GM19467 (cell line): ENCODE measurements around the gene GSTO1.
"Not testable (repeated sequence)": the region's sequence is repeated elsewhere in the genome, so short reads cannot be mapped to it uniquely, and the experiment has no call there.

ENCODE experiments used
- ATAC-seq: cut with Tn5 transposase; IDR thresholded peaks from one replicate; pipeline ENCODE4 v1.9.1; 2021; ENCODE audit warnings: mild to moderate bottlenecking, moderate library complexity; ENCODE audit not compliant: unreplicated experiment

The GSTO1 gene

GRCh38 chr10:104248931-104249330, 5.8 kb upstream of the GSTO1 start:
- not testable (repeated sequence) for ATAC-seq

- ATAC-seq, result no peak
Measured at GRCh38 chr10:104250371-104250770, 4.3 kb upstream of the GSTO1 start.

- no peak for ATAC-seq
Measured at GRCh38 chr10:104251443-104251842, 3.2 kb upstream of the GSTO1 start.

GRCh38 chr10:104252368-104252767, 2.3 kb upstream of the GSTO1 start:
- no peak for ATAC-seq

GRCh38 chr10:104253106-104253505, 1.6 kb upstream of the GSTO1 start:
- ATAC-seq, result no peak

GRCh38 chr10:104253606-104254410, 884 bp upstream of the GSTO1 start:
- no peak for ATAC-seq

- ATAC-seq, result no peak
Measured at GRCh38 chr10:104255311-104255981, 754 bp downstream of the GSTO1 start.

GRCh38 chr10:104256335-104256961, 1.8 kb downstream of the GSTO1 start:
- no peak for ATAC-seq

- ATAC-seq, result no peak
Measured at GRCh38 chr10:104257235-104257634, 2.5 kb downstream of the GSTO1 start.

- ATAC-seq, result no peak
Measured at GRCh38 chr10:104258209-104258608, 3.5 kb downstream of the GSTO1 start.

GRCh38 chr10:104259456-104259855, 4.8 kb downstream of the GSTO1 start:
- ATAC-seq, result no peak

GRCh38 chr10:104259999-104260774, 5.5 kb downstream of the GSTO1 start:
- ATAC-seq, result no peak

- ATAC-seq, result no peak
Measured at GRCh38 chr10:104260775-104261115, 6.1 kb downstream of the GSTO1 start.

GRCh38 chr10:104262055-104262454, 7.4 kb downstream of the GSTO1 start:
- no peak for ATAC-seq

GRCh38 chr10:104264783-104265182, 10.1 kb downstream of the GSTO1 start:
- no peak for ATAC-seq

GRCh38 chr10:104267721-104268404, 13.2 kb downstream of the GSTO1 start:
- no peak for ATAC-seq

GRCh38 chr10:104268405-104268712, 13.7 kb downstream of the GSTO1 start:
- ATAC-seq, result no peak

- ATAC-seq, result peak; percentile 99
Measured at GRCh38 chr10:104268713-104269645, 14.3 kb downstream of the GSTO1 start, which contains the start of gene GSTO2. GSTO2 (plus strand) TSS chr10:104269184; CDS start chr10:104274916, 5,732 bp downstream.

- ATAC-seq, result no peak
Measured at GRCh38 chr10:104273286-104273685, 18.6 kb downstream of the GSTO1 start.
